Activated CD8-positive, alpha-beta T cell treated with anti-CD3 and anti-CD28 coated beads, Interleukin-2, amount 10 ng/mL, durations not matched to agents 7 days and 5 days (primary cell): ENCODE results near the gene FOXC1. TPM values are rescaled to one million over a fixed set of nuclear protein-coding genes. Genes with fewer than 3 reads are reported as not detected.

Source experiments
- ATAC-seq: fragments of 150-1000 bp; cut with Tn5 transposase; one replicate; pipeline ENCODE4 v1.10.0; 2021; ENCODE audit warnings: moderate library complexity
- CTCF ChIA-PET: fragments of 350-600 bp; sonication (Branson Sonifier 250); formaldehyde crosslinking; loops from one replicate; lab custom pipeline; 2021; ENCODE audit warnings: antibody characterized with exemption; lab: Charles Lee
- POLR2A ChIA-PET: fragments of 350-600 bp; sonication (Branson Sonifier 250); formaldehyde crosslinking; loops from one replicate; lab custom pipeline; 2021; ENCODE audit warnings: antibody characterized with exemption; lab: Charles Lee
- DNase-seq: peaks from one replicate; pipeline ENCODE4 v3.0.0-alpha.2; 2020
- H3K27ac Mint-ChIP-seq: one replicate; pipeline ENCODE4 v1.8.0; 2021; ENCODE audit warnings: mild to moderate bottlenecking, mixed read lengths
- H3K27me3 Mint-ChIP-seq: one replicate; pipeline ENCODE4 v1.8.0; 2021; ENCODE audit warnings: low read depth, mixed read lengths
- H3K36me3 Mint-ChIP-seq: one replicate; pipeline ENCODE4 v1.8.0; 2021; ENCODE audit warnings: low read depth, mixed read lengths
- H3K4me1 Mint-ChIP-seq: one replicate; pipeline ENCODE4 v1.8.0; 2021; ENCODE audit warnings: low read depth, mixed read lengths
- H3K4me3 Mint-ChIP-seq: one replicate; pipeline ENCODE4 v1.8.0; 2021; ENCODE audit warnings: mild to moderate bottlenecking, mixed read lengths
- H3K9me3 Mint-ChIP-seq: one replicate; pipeline ENCODE4 v1.8.0; 2022; ENCODE audit warnings: mixed read lengths; ENCODE audit not compliant: insufficient read depth
- total RNA-seq, 2 experiments: library from RNA; stranded (reverse); gene quantifications; one replicate each; pipeline ENCODE4 v1.2.3, GENCODE V29; 2021

The FOXC1 gene
- total RNA-seq: not detected

- ATAC-seq: peak; percentile 50
- H3K4me3 Mint-ChIP-seq: peak within 1 kb of the TSS; percentile 60
- ChIA-PET CTCF (no interaction called here), POLR2A (no interaction called here)
- H3K36me3 Mint-ChIP-seq: peaks cover 9% of the 10 kb centered on the region
- no peaks in the 10 kb centered on the region for H3K9me3 Mint-ChIP-seq
- DNase-seq: peak; percentile 45
- no peak within 1 kb of the TSS for H3K27ac Mint-ChIP-seq
- peaks cover 60% of the 10 kb centered on the region for H3K27me3 Mint-ChIP-seq
- H3K4me1 Mint-ChIP-seq: peaks cover 38% of the 10 kb centered on the region
Measured at GRCh38 chr6:1609648-1610496, at the start of gene FOXC1. Gene FOXC1 (plus strand): TSS chr6:1609915. CDS start chr6:1610446, 531 bp downstream.

GRCh38 chr6:1560281-1561058 is 49.2 kb upstream of the FOXC1 start:
- H3K27me3 Mint-ChIP-seq: peaks cover 14% of the 10 kb centered on the region
- ATAC-seq: no peak
- H3K36me3 Mint-ChIP-seq: no peaks in the 10 kb centered on the region
- H3K9me3 Mint-ChIP-seq: no peaks in the 10 kb centered on the region
- no peak overlapping the region for H3K4me3 Mint-ChIP-seq
- POLR2A ChIA-PET: no interaction called here
- no peak for DNase-seq
- no peaks in the 10 kb centered on the region for H3K4me1 Mint-ChIP-seq
- CTCF ChIA-PET: interaction anchor here (0.7 to 2.0 kb wide), 3 partner anchors 8 to 34 kb away, joined by 3 to 10 read pairs (median 3); no protein-coding TSS in a partner anchor
- no peak overlapping the region for H3K27ac Mint-ChIP-seq

- ChIA-PET POLR2A (no interaction called here), CTCF (interaction anchor here (1.6 to 2.2 kb wide), 3 partner anchors 9 to 32 kb away, joined by 3 to 10 read pairs (median 8); no protein-coding TSS in a partner anchor)
- no peaks in the 10 kb centered on the region for H3K4me1 Mint-ChIP-seq
- H3K9me3 Mint-ChIP-seq: no peaks in the 10 kb centered on the region
- H3K27me3 Mint-ChIP-seq: peaks cover 12% of the 10 kb centered on the region
- no peak for ATAC-seq
- no peak overlapping the region for H3K4me3 Mint-ChIP-seq
- H3K36me3 Mint-ChIP-seq: no peaks in the 10 kb centered on the region
- no peak for DNase-seq
- no peak overlapping the region for H3K27ac Mint-ChIP-seq
Measured at GRCh38 chr6:1561355-1561754, 48.4 kb upstream of the FOXC1 start.

DNA sequence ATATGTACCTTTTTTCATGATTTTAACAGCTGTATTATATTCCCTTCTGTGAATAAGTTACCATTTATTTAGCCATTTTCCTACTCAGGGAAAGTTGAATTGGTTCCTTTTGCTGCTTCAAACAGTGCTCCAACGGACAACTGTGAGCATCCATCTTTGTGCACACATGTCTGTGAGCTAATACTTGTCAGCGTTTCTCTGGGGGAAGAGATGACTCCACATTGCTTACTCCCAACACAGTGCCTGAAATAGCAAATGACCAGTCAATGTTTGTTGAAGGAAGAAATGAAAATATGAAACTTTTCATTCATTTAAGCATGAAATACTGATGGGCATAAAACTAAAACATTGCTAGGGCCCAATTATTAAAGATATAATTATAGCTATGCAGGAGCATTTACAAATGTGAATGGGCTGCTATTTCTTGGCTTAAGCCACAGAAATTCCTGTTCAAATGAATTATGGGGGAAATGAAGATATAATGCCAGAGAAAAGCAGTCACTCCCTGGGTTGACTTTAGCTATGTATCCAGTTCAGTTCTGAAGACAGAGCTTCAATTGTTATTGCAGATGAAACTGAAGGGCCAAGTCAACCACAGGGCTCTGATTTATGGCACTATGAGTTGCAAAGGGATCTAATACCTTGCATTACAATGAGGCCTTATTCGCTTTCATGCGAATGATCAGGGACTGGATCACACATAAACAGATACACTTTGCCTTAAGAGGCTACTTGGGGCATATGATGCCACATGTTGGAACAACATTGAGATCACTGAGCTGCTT is 47.4 kb upstream of the FOXC1 start:
- POLR2A ChIA-PET: no interaction called here
- CTCF ChIA-PET: interaction anchor here (0.6 to 2.4 kb wide), 6 partner anchors 7 to 1072 kb away, joined by 3 to 10 read pairs (median 6); no protein-coding TSS in a partner anchor
- Mint-ChIP-seq H3K9me3 (no peaks in the 10 kb centered on the region), H3K27ac (no peak overlapping the region), H3K36me3 (no peaks in the 10 kb centered on the region), H3K27me3 (peaks cover 12% of the 10 kb centered on the region), H3K4me1 (no peaks in the 10 kb centered on the region), H3K4me3 (no peak overlapping the region)
- ATAC-seq: no peak
- DNase-seq: no peak

GRCh38 chr6:1569377-1569776 is 40.3 kb upstream of the FOXC1 start:
- Mint-ChIP-seq H3K9me3 (peaks cover 12% of the 10 kb centered on the region), H3K27ac (no peak overlapping the region), H3K36me3 (no peaks in the 10 kb centered on the region), H3K4me3 (no peak overlapping the region), H3K27me3 (peaks cover 14% of the 10 kb centered on the region), H3K4me1 (no peaks in the 10 kb centered on the region)
- no peak for ATAC-seq
- DNase-seq: no peak
- POLR2A ChIA-PET: no interaction called here
- CTCF ChIA-PET: no interaction called here

- H3K9me3 Mint-ChIP-seq: peaks cover 12% of the 10 kb centered on the region
- H3K4me3 Mint-ChIP-seq: no peak overlapping the region
- no peak for ATAC-seq
- H3K4me1 Mint-ChIP-seq: no peaks in the 10 kb centered on the region
- H3K27me3 Mint-ChIP-seq: peaks cover 14% of the 10 kb centered on the region
- no peaks in the 10 kb centered on the region for H3K36me3 Mint-ChIP-seq
- ChIA-PET POLR2A (no interaction called here), CTCF (interaction anchor here (2.3 kb wide), 1 partner anchor 9 kb away, joined by 8 read pairs; no protein-coding TSS in a partner anchor)
- no peak overlapping the region for H3K27ac Mint-ChIP-seq
- no peak for DNase-seq
Measured at GRCh38 chr6:1570848-1571247, 38.9 kb upstream of the FOXC1 start.

GRCh38 chr6:1572892-1573291 is 36.8 kb upstream of the FOXC1 start:
- ATAC-seq: no peak
- no peak overlapping the region for H3K4me3 Mint-ChIP-seq
- no peaks in the 10 kb centered on the region for H3K36me3 Mint-ChIP-seq
- CTCF ChIA-PET: interaction anchor here (0.9 to 2.3 kb wide), 3 partner anchors 11 to 49 kb away, joined by 3 to 8 read pairs (median 3); no protein-coding TSS in a partner anchor
- H3K27me3 Mint-ChIP-seq: peaks cover 14% of the 10 kb centered on the region
- H3K27ac Mint-ChIP-seq: no peak overlapping the region
- no peak for DNase-seq
- H3K9me3 Mint-ChIP-seq: peaks cover 12% of the 10 kb centered on the region
- POLR2A ChIA-PET: no interaction called here
- no peaks in the 10 kb centered on the region for H3K4me1 Mint-ChIP-seq

- CTCF ChIA-PET: no interaction called here
Measured at GRCh38 chr6:1574083-1574761, 35.5 kb upstream of the FOXC1 start.

DNA sequence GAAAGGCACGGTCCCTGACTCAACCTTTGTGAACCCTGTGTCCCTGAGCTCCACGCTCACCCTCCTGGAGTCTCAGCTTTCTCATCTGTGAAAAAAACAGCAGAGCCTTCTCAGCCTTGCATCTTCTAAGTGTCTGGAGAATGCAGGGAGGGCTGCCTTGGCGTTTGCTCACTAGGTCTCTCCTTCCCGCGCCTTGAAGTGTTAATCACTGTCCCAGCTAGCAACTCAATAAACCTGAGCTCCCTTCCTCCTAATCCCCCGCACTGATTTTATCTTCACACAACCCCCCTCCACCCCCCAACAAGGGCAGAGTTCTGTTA is 34.9 kb upstream of the FOXC1 start:
- ChIA-PET POLR2A (no interaction called here), CTCF (no interaction called here)
- H3K27me3 Mint-ChIP-seq: peaks cover 9% of the 10 kb centered on the region
- H3K9me3 Mint-ChIP-seq: peaks cover 12% of the 10 kb centered on the region
- ATAC-seq (no peak), DNase-seq (no peak)
- no peaks in the 10 kb centered on the region for H3K4me1 Mint-ChIP-seq
- no peak overlapping the region for H3K4me3 Mint-ChIP-seq
- H3K27ac Mint-ChIP-seq: no peak overlapping the region
- no peaks in the 10 kb centered on the region for H3K36me3 Mint-ChIP-seq

More at GRCh38 chr6:1574083-1574761, 35.5 kb upstream of the FOXC1 start:
- Mint-ChIP-seq H3K4me1 (no peaks in the 10 kb centered on the region), H3K27ac (no peak overlapping the region), H3K36me3 (no peaks in the 10 kb centered on the region), H3K4me3 (no peak overlapping the region), H3K27me3 (peaks cover 9% of the 10 kb centered on the region), H3K9me3 (peaks cover 12% of the 10 kb centered on the region)
- DNase-seq (no peak), ATAC-seq (no peak)
- POLR2A ChIA-PET: no interaction called here

DNA sequence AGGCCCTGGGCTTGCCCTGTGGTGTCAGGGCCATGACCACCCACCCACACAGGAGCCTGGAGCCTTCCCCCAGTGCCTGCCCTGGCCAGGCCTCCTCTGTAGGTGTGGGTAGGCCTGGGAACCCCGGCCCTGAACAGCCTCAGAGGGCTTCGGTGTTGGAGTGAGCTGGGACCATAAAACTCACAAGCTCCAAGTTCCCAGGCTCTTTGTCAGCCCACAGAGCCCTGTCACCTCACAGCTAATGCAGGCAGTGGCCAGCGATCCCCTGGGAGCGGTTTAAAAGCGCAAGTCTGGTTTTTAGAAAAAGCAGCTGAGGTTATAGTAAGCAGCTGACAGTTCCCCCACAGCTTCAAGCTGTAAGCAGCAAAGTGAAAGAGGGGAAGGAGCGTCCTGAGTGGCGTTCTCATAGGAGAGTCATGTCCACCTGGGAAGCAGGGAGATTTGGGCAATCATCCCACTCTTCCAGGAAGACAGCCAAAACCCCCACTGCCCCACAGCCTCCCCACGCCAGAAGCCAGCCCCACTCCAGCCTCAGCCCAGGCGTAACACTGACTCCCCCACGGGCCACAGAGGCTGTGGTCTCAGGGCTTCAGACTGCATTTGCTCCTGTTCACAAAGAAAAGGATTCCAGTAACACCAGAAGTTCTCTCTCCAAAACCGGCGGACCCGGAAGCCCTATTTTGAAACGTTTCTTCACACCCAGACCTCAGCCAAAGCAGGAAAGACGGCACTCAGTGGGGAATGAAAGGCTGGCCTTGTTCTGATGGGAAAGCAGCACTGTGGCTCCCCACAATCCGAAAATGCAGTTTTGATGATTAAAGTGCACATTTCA is 34.3 kb upstream of the FOXC1 start:
- Mint-ChIP-seq H3K27ac (no peak overlapping the region), H3K4me3 (no peak overlapping the region), H3K36me3 (no peaks in the 10 kb centered on the region), H3K9me3 (peaks cover 9% of the 10 kb centered on the region), H3K27me3 (peaks cover 9% of the 10 kb centered on the region), H3K4me1 (no peaks in the 10 kb centered on the region)
- ATAC-seq: no peak
- CTCF ChIA-PET: no interaction called here
- POLR2A ChIA-PET: no interaction called here
- DNase-seq: no peak
